GM19324 (cell line): ENCODE data around the gene COX6A2.

Experiments used
- ATAC-seq: cut with Tn5 transposase; IDR thresholded peaks from one replicate; pipeline ENCODE4 v1.9.1; 2021; ENCODE audit warnings: mild to moderate bottlenecking, moderate library complexity; ENCODE audit not compliant: unreplicated experiment, low FRiP score

Gene COX6A2

GRCh38 chr16:31428279-31428597, at the start of gene COX6A2:
TSS of gene COX6A2 (minus strand) at chr16:31428360. CDS start at chr16:31428325, 35 bp downstream.
- no peak for ATAC-seq

GRCh38 chr16:31477220-31478216, 49.4 kb upstream of the COX6A2 start:
- no peak for ATAC-seq

- ATAC-seq = no peak
These were observed 48.4 kb upstream of the COX6A2 start for GRCh38 chr16:31476303-31477219.

GRCh38 chr16:31475946-31476302, 47.8 kb upstream of the COX6A2 start:
- ATAC-seq = no peak

- no peak for ATAC-seq
These were observed 46.9 kb upstream of the COX6A2 start for GRCh38 chr16:31474773-31475738.

- ATAC-seq = no peak
These were observed 46.1 kb upstream of the COX6A2 start for GRCh38 chr16:31474173-31474714.

GRCh38 chr16:31473264-31473984, 45.3 kb upstream of the COX6A2 start:
- no peak for ATAC-seq

- no peak for ATAC-seq
These were observed 44.6 kb upstream of the COX6A2 start for GRCh38 chr16:31472709-31473203.

GRCh38 chr16:31471875-31472708, 43.9 kb upstream of the COX6A2 start, which contains the start of gene TGFB1I1:
TSS of gene TGFB1I1 (plus strand) at chr16:31472152. CDS start at chr16:31472189, 37 bp downstream.
- ATAC-seq = no peak

- no peak for ATAC-seq
These were observed 43.2 kb upstream of the COX6A2 start for GRCh38 chr16:31471241-31471874.

GRCh38 chr16:31470615-31471014, 42.5 kb upstream of the COX6A2 start:
- no peak for ATAC-seq

GRCh38 chr16:31467858-31468257, 39.7 kb upstream of the COX6A2 start:
- ATAC-seq = no peak

GRCh38 chr16:31467151-31467773, 39.1 kb upstream of the COX6A2 start:
- ATAC-seq = no peak

GRCh38 chr16:31466381-31466841, 38.3 kb upstream of the COX6A2 start:
- no peak for ATAC-seq

- ATAC-seq = no peak
These were observed 37.7 kb upstream of the COX6A2 start for GRCh38 chr16:31465788-31466370.

- ATAC-seq = no peak
These were observed 36.7 kb upstream of the COX6A2 start for GRCh38 chr16:31464781-31465260.
